Measurements from ENCODE around the gene LMO4.

Gene LMO4

DNA sequence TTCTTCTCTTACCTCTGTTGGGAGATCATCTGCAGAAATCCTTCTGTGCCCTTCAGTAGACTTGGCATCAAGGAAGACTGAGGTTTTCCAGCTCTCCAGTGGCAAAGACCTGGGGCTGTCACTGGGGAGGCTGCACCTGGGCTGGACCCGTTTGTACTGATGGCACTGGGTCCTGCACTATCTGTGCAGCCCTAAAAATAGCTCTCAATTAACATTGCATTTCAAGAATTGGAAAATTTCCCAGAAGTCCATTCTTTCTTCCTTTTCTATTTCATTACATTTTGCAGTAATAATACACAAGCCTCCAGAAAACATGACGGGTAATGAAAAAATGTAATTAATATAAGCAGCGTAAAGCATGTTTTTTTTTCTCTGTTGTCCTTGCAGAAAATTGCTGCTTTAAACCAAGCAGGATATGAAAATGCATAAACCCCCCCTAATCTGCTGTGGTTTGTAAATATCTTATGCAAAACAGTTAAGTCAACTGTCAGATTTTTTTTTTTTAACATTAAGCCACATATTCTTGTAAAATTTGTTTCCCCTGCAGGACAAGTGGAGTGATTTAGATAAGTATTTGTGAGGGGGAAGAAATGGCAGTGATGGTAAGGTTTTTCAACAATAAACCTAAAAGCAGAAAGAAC, 64.9 kb downstream of the LMO4 start:
- no peaks in the 10 kb centered on the region for H3K36me3 ChIP-seq
- H3K27me3 ChIP-seq, result no peaks in the 10 kb centered on the region
- no peak overlapping the region for H3K4me3 ChIP-seq (ENCODE audit: low read depth in 1 of 2, low read length in 1 of 2)
- H3K4me1 ChIP-seq (ENCODE audit: control insufficient read depth in 1 of 2, insufficient read depth in 1 of 2, low read depth in 1 of 2, low read length in 1 of 2), result no peaks in the 10 kb centered on the region
- no peak overlapping the region for H3K27ac ChIP-seq
- TF ChIP-seq, protein P1, sequence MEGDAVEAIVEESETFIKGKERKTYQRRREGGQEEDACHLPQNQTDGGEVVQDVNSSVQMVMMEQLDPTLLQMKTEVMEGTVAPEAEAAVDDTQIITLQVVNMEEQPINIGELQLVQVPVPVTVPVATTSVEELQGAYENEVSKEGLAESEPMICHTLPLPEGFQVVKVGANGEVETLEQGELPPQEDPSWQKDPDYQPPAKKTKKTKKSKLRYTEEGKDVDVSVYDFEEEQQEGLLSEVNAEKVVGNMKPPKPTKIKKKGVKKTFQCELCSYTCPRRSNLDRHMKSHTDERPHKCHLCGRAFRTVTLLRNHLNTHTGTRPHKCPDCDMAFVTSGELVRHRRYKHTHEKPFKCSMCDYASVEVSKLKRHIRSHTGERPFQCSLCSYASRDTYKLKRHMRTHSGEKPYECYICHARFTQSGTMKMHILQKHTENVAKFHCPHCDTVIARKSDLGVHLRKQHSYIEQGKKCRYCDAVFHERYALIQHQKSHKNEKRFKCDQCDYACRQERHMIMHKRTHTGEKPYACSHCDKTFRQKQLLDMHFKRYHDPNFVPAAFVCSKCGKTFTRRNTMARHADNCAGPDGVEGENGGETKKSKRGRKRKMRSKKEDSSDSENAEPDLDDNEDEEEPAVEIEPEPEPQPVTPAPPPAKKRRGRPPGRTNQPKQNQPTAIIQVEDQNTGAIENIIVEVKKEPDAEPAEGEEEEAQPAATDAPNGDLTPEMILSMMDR (IDR thresholded peaks at IDR 0.05), result no peak
- no peaks in the 10 kb centered on the region for H3K9me3 ChIP-seq

DNA sequence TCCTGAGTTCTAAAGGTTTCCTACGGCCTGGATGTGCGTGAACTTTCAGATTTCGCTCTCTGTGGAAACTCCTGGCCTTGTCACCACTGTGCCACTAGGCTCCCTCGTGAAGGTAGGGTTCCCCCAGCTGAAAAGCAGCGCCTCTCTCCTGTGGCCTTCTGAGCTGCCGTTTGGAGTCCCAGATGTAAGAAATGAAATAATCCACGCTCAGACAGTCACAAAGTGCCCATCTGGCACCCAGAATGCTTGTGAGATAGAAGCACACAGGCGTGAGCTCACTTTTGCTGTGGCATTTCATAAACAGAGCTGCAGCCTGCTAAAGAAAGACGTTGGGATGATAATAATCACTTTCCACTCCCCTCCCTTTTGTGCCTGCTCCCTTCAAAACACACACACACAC, 65.8 kb downstream of the LMO4 start:
- Histone ChIP-seq H3K4me3 (ENCODE audit: low read depth in 1 of 2, low read length in 1 of 2) (no peak overlapping the region), H3K27me3 (no peaks in the 10 kb centered on the region), H3K36me3 (no peaks in the 10 kb centered on the region), H3K9me3 (no peaks in the 10 kb centered on the region), H3K27ac (no peak overlapping the region), H3K4me1 (ENCODE audit: control insufficient read depth in 1 of 2, insufficient read depth in 1 of 2, low read depth in 1 of 2, low read length in 1 of 2) (no peaks in the 10 kb centered on the region)
- TF ChIP-seq, protein P1 (IDR thresholded peaks at IDR 0.05), result no peak

DNA sequence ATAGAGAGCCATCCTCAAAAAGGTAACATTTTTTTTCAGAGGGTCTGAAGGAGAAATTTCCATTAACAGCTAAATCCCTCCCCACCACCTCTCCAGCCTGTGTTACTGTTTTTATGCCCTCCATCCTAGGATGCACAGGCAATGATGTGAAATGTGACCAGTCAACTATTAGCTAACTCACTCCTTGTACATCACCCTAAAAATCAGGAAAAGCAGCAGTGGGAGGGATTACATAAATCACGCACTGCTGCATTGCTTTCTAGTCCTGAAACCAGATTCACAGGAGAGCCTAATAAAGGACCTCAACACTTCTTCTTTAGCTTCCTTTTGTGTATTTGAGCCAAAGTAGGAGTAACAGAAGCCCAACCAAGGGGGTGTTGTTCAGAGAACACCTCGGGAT, 66.3 kb downstream of the LMO4 start:
- TF ChIP-seq, protein P1 (IDR thresholded peaks at IDR 0.05), result no peak
- H3K4me1 ChIP-seq (ENCODE audit: control insufficient read depth in 1 of 2, insufficient read depth in 1 of 2, low read depth in 1 of 2, low read length in 1 of 2), result no peaks in the 10 kb centered on the region
- H3K9me3 ChIP-seq, result no peaks in the 10 kb centered on the region
- no peak overlapping the region for H3K27ac ChIP-seq
- no peaks in the 10 kb centered on the region for H3K27me3 ChIP-seq
- no peaks in the 10 kb centered on the region for H3K36me3 ChIP-seq
- no peak overlapping the region for H3K4me3 ChIP-seq (ENCODE audit: low read depth in 1 of 2, low read length in 1 of 2)

Measured in neutrophil (primary cell).